Measurements from ENCODE around the gene RPUSD4. TPM values are rescaled to one million over a fixed set of nuclear protein-coding genes. Genes with fewer than 3 reads are reported as not detected.
A peak's percentile ranks its signal among the peaks of the same experiment; 100 is the strongest.

RPUSD4 gene
- total RNA-seq, 4 donors from 2014 or later: 11.1 to 20.3 (median 12.6) TPM

DNA sequence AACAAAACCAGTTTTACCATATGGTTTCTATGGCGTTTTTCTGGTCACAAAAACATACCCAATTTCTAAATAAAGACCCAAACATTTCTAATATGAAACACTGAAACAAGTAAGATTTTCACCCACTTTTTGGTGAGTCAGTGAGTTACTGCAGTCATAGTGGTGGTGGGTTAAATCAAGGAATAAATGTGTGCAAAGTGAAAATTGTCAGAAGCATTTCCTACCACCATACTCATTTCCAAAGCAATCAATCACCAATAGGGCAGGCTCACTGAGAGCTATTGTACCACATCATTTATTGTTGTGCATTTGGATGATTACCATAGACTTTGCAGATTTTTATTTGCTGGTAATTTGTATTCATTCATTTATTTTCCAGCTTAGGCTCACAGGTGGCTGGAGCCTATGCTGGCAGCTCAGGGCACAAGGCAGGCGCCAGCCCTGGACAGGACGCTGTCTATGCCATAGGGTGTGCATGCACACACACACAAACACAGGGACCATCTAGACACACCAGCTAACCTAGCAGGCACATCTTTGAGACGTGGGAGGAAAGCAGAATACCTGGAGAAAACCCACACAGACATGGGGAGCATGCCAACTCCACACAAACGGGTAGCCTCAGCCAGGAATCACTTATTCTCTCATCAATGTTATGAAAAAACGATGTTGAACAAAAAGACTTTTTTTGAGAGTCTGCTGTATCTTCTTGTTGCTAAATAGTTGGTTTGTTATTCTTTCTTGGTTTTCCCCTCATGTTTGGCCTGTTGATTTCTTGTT is 5.3 kb upstream of the RPUSD4 start:
- WGBS, 2 donors (ENCODE audit: low coverage in 1 of 2): 75 to 83% methylated on average over 1 to 6 of the region's 6 CpGs
- no peak for TF ChIP-seq POLR2AphosphoS5 (IDR thresholded peaks at IDR 0.05)
- TF ChIP-seq, protein P1, sequence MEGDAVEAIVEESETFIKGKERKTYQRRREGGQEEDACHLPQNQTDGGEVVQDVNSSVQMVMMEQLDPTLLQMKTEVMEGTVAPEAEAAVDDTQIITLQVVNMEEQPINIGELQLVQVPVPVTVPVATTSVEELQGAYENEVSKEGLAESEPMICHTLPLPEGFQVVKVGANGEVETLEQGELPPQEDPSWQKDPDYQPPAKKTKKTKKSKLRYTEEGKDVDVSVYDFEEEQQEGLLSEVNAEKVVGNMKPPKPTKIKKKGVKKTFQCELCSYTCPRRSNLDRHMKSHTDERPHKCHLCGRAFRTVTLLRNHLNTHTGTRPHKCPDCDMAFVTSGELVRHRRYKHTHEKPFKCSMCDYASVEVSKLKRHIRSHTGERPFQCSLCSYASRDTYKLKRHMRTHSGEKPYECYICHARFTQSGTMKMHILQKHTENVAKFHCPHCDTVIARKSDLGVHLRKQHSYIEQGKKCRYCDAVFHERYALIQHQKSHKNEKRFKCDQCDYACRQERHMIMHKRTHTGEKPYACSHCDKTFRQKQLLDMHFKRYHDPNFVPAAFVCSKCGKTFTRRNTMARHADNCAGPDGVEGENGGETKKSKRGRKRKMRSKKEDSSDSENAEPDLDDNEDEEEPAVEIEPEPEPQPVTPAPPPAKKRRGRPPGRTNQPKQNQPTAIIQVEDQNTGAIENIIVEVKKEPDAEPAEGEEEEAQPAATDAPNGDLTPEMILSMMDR (IDR thresholded peaks at IDR 0.05): no peak
- no peak for TF ChIP-seq POLR2A (IDR thresholded peaks at IDR 0.05)
- TF ChIP-seq EP300 (IDR thresholded peaks at IDR 0.05; ENCODE audit: low read depth): no peak
- no peak for DNase-seq
- intact Hi-C loops (cut with DNase I; ENCODE audit: low total_unique reads): no loop called here
- H3K9me3 ChIP-seq: no peaks in the 10 kb centered on the region
- no peaks in the 10 kb centered on the region for H3K27me3 ChIP-seq
- in situ Hi-C loops (cut with MboI; ENCODE audit: low pct_ligation_motif_present in 1 of 4, low pct_unique_long_range_greater_than_20kb in 1 of 4, low sequenced_read_pairs in 3 of 4): loop anchor here in 2 of 4 donors (25.0 kb wide), 2 partner anchors 604 to 629 kb away; partner anchors contain the start of gene STT3A (in 1 of the 2)
- H3K27ac ChIP-seq: no peak overlapping the region
- peaks cover 0 to 70% (median 33%) of the 10 kb centered on the region in 4 donors for H3K4me1 ChIP-seq
- no peaks in the 10 kb centered on the region for H3K36me3 ChIP-seq
- H3K4me3 ChIP-seq: no peak overlapping the region

DNA sequence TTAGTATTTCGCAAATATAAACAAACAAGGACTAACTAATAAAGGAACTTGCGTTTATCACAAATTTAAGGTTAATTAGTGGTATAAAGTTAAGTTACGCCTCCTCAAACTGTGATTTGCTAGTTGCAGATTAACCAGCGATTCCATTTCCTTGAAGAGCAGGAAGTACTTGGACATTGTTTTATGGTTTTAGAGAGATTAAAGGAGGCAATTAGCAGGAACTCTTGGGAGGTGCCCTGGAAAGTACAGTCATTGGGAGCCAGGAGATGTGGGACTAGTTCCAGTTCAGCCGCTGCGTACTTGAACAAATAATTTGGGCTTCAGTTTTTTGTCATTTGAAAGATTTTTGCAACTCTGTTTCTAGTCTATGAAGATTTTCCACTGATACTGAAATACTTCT is 3.4 kb upstream of the RPUSD4 start:
- DNase-seq: peak; percentile 59
- Histone ChIP-seq H3K4me3 (peak overlapping the region in 1 of 4 donors; percentile 92), H3K4me1 (peaks cover 0 to 75% (median 37%) of the 10 kb centered on the region in 4 donors), H3K36me3 (no peaks in the 10 kb centered on the region), H3K27me3 (no peaks in the 10 kb centered on the region), H3K27ac (peak overlapping the region; percentile 83 to 88 (median 84)), H3K9me3 (no peaks in the 10 kb centered on the region)
- WGBS, 2 donors (ENCODE audit: low coverage in 1 of 2): 24 to 40% methylated on average over 6 of the region's 6 CpGs
- TF ChIP-seq POLR2AphosphoS5 (IDR thresholded peaks at IDR 0.05) (peak in 2 of 3 donors; percentile 27 to 70), POLR2A (IDR thresholded peaks at IDR 0.05) (peak; percentile 38), EP300 (IDR thresholded peaks at IDR 0.05; ENCODE audit: low read depth) (no peak)
- TF ChIP-seq, protein P1 (IDR thresholded peaks at IDR 0.05): no peak
- in situ Hi-C loops (cut with MboI; ENCODE audit: low pct_ligation_motif_present in 1 of 4, low pct_unique_long_range_greater_than_20kb in 1 of 4, low sequenced_read_pairs in 3 of 4) (loop anchor here in 2 of 4 donors (25.0 kb wide), 2 partner anchors 603 to 628 kb away; partner anchors contain the start of gene STT3A (in 1 of the 2)), intact Hi-C loops (cut with DNase I; ENCODE audit: low total_unique reads) (no loop called here)

DNA sequence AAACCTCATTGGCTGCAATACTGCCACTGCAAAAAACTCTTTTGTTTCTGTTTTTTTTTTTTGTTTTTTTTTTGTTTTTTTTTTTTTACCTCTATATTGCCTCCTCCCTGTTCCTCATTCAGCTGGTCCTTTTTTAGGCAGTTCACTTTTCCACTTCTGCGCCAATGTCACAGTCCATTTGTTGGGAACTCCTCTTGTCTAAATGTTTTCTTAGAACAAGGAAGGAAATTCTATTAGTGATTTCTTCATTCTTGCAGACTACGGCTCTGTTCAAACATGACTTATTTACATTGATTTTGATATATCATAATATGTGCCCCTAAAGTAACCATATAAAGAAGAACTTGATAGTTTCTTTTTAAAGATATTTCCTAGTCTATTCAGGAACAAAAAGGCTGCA is 3.0 kb upstream of the RPUSD4 start:
- Histone ChIP-seq H3K4me3 (peak overlapping the region in 1 of 4 donors; percentile 92), H3K27ac (peak overlapping the region; percentile 83 to 88 (median 84)), H3K36me3 (no peaks in the 10 kb centered on the region), H3K9me3 (no peaks in the 10 kb centered on the region), H3K27me3 (no peaks in the 10 kb centered on the region), H3K4me1 (peaks cover 0 to 71% (median 35%) of the 10 kb centered on the region in 4 donors)
- in situ Hi-C loops (cut with MboI; ENCODE audit: low pct_ligation_motif_present in 1 of 4, low pct_unique_long_range_greater_than_20kb in 1 of 4, low sequenced_read_pairs in 3 of 4): loop anchor here in 2 of 4 donors (25.0 kb wide), 2 partner anchors 602 to 627 kb away; partner anchors contain the start of gene STT3A (in 1 of the 2)
- TF ChIP-seq EP300 (IDR thresholded peaks at IDR 0.05; ENCODE audit: low read depth): no peak
- no peak for TF ChIP-seq POLR2AphosphoS5 (IDR thresholded peaks at IDR 0.05)
- intact Hi-C loops (cut with DNase I; ENCODE audit: low total_unique reads): no loop called here
- 18 to 52% methylated on average over 2 of the region's 2 CpGs for WGBS, 2 donors (ENCODE audit: low coverage in 1 of 2)
- DNase-seq: no peak

DNA sequence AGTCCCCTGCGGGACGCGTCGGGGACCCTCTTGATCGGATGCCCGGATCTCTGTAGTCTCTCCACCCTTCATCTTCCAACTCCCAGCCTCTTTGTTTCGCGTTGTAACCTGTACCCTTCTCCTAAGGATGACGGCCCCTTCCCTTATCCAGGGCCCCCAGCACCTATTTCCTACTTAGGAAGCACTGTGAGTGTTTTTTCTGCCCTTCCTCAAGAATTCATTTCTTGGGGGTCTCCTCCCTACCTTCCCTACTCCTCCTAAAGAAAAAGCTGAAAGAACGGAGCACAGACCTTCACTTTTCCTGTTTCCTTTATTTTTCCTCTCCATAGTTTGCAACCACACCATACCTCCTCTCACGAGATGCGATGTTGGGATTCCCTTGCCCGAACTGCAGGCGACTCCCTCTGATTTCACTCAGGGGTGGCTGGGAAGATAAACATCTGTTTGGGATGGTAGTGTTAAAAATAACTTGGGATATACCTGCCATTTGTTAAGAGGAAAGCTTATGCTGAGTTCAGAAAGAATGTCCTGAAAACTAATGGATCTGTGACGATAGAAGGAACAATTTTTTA is 725 bp upstream of the RPUSD4 start:
- TF ChIP-seq POLR2A (IDR thresholded peaks at IDR 0.05) (no peak), EP300 (IDR thresholded peaks at IDR 0.05; ENCODE audit: low read depth) (no peak), POLR2AphosphoS5 (IDR thresholded peaks at IDR 0.05) (no peak)
- TF ChIP-seq, protein P1 (IDR thresholded peaks at IDR 0.05): no peak
- Histone ChIP-seq H3K27ac (peak overlapping the region; percentile 83 to 88 (median 84)), H3K9me3 (no peaks in the 10 kb centered on the region), H3K36me3 (peaks cover 0 to 12% (median 0%) of the 10 kb centered on the region in 4 donors), H3K4me3 (peak overlapping the region; percentile 71 to 92 (median 80)), H3K27me3 (no peaks in the 10 kb centered on the region), H3K4me1 (peaks cover 0 to 51% (median 28%) of the 10 kb centered on the region in 4 donors)
- intact Hi-C loops (cut with DNase I; ENCODE audit: low total_unique reads) (no loop called here), in situ Hi-C loops (cut with MboI; ENCODE audit: low pct_ligation_motif_present in 1 of 4, low pct_unique_long_range_greater_than_20kb in 1 of 4, low sequenced_read_pairs in 3 of 4) (loop anchor here in 2 of 4 donors (25.0 kb wide), 2 partner anchors 600 to 625 kb away; partner anchors contain the start of gene STT3A (in 1 of the 2))
- no peak for DNase-seq
- 1% methylated on average over 8 to 15 of the region's 15 CpGs for WGBS, 2 donors (ENCODE audit: low coverage in 1 of 2)

Measured in transverse colon (tissue), 4 donors.